Right lung (tissue), 5 donors: ENCODE data around the gene MPZL1. TPM values are rescaled to one million over a fixed set of nuclear protein-coding genes. Genes with fewer than 3 reads are reported as not detected.
A peak's percentile ranks its signal among the peaks of the same experiment; 100 is the strongest.

Experiments
- DNase-seq, 2 donors: peaks; one replicate each; pipeline ENCODE4 v3.0.0-alpha.2; 2013
- polyA plus RNA-seq, 5 donors: library from polyadenylated mRNA; unstranded; fragments of 120-200 nt; gene quantifications; one replicate each; pipeline versions ENCODE4 v1.2.1 to v1.2.3, GENCODE V29; 2013; ENCODE audit warnings: inconsistent platforms in 1 of 5, low replicate concordance in 1 of 5; ENCODE audit not compliant: insufficient read length in 5 of 5, insufficient read depth in 1 of 5

MPZL1 gene
- polyA plus RNA-seq, 5 donors: 106 to 128 (median 118) TPM

- no peak for DNase-seq
Measured at GRCh38 chr1:167693425-167694045, 28.2 kb upstream of the MPZL1 start.

DNA sequence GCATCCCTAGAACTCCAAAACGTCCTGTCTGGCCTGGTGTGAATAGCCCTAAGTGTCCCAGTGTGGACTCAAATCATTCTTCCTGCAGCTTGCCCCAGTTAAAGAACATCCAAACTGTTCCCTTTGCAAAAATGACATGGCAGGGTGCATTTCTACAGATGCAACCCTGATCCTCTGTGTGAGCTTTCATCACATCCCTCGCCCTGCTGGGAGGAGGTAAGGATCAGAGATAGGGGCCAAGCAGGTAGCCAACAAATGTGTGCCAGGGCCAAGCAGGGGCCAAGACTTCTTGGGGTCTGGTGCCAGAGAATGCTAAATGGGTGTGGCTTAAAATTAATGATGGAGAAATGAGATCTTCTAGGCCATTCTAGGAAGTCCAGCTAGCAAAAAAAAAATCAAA is 27.1 kb upstream of the MPZL1 start:
- no peak for DNase-seq

DNA sequence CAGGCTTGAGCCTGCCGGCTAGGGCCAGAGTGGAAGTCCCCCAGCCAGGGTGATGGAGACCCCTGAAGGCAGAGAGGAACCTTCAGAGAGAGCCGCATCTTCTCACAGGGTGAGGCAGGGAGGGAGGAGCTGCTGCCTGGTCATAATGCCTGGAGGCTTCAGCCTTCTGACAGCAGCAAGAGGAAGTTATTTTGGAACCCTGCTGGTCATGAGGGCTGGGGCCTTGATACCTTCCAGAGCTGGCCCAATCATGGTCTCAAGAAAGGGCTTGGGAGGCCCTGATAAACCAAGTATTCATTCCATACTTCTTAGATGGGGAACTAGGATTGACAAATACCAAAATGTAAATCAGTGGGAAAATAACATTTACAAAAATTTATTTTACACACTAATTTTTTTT is 26.6 kb upstream of the MPZL1 start:
- DNase-seq: no peak

GRCh38 chr1:167695756-167696561 is 25.8 kb upstream of the MPZL1 start:
- DNase-seq: no peak

DNA sequence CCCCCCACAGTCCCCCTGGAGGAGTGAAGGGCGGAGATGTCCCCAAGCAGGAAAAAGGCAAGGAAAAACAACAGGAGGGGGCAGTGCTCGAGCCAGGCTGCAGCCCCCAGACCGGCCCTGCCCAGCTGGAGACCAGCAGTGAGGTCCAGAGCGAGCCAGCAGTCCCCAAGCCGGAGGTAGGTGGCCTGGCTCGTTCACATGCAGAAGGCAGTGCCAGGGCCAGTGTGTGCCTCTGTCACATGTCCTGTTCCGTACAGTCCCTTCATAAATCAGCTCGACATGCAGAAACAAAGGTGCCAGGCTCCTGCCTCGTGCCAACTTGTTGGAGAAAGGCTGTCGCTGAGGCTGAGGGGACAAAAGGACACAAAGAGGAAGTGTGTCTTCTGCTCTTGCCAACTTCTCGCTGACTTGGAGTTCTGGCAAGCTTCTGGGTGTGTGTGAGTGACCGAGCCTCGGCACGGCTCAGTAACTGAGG is 24.1 kb upstream of the MPZL1 start:
- DNase-seq: no peak

GRCh38 chr1:167698313-167698712 is 23.5 kb upstream of the MPZL1 start:
- DNase-seq: no peak

DNA sequence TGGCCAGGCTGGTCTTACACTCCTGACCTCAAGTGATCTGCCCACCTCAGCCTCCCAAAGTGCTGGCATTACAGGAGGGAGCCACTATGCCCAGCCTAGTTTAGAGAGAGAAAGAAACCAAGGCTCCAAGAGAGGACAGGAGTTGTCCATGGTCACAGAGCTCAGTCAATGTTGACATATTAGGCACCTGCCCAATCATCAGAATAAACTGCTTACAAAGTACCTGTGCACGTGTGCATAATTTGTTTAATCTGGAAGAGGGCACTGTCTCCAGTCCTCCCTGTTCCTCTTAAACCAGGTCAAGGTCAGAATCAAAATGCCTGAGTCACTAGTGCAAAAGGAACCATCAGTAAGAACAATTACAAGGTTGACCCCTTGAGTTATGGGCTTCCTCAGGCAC is 20.3 kb upstream of the MPZL1 start:
- no peak for DNase-seq

- DNase-seq: no peak
Measured at GRCh38 chr1:167703557-167703956, 18.2 kb upstream of the MPZL1 start.

DNA sequence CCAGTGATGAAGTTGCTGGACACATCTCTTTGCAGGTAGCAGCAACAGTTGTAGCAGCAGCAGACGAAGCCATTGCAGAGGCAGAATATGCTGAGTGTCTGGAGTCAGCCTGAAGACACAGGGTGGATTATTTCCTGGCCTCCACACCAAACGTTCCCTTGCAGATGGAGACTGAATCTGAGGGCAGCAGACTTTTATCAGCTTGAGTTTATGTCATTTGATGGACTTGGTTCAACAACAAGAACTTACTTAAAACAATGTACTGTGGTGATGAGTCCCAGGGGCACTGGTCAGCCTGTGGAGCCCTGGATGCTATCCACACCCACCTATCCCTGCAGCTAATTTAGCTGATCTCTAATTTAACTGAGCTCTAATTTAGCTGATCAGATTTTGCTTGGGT is 17.1 kb upstream of the MPZL1 start:
- no peak for DNase-seq

DNA sequence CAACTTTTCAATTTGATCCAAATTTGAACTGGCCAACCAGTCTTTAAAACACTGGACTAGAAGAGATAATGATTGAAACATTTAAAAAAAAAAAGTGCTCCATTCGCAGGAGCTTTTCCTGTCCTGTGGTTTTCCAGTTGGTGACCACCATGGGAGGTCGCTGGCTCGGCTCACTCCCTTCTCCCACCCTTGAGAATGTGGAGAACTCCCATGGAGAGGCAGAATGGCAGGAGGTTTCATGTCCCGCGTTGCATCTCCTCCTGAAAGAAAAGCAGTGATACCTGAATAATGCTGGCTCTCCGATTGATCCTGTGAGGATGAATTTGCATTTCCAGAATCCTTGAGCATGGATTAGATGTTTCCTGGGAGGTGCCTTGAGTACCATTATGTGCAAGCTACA is 16.5 kb upstream of the MPZL1 start:
- DNase-seq: no peak

- DNase-seq: no peak
Measured at GRCh38 chr1:167706363-167706762, 15.4 kb upstream of the MPZL1 start.

DNA sequence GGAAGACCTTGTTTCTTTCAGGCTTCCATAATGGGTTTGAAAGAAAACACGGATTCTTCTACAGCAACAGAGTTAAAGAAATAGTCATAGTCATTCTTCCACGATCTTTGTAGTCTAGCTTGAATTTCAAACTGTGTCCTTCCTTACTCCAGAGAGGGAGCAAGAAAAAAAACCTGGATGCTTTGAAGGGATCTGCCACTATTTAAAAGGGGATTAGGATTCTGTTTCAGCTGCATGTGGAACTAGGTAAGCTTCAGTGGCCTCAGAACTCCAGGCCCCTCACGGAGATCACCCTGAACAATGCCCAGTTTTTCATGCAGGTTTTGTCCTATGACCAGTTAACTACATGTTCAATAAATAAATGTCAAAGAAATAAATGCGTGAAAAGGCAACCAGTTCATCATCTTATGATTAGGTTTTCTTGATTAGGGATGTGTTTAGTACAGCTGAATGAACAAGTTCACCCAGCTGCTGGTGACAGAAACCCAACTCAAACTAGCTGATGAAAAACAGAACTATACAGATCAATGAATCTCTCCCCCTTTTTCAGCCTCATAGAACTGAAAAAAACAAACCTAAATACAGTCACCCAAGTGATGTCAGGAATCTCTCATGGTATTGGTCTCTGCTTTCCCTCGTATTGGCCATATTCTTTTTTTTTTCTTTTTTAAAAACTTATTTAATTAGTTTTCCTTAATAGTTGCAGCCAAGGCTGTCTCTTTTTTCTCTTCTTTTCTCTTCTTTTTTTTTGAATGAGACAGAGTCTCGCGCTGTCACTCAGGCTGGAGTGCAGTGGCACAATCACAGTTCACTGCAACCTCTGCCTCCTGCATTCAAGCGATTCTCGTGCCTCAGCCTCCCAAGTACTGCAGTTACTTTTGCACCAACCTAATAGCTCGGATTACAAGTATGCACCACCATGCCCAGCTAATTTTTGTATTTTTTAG is 14.6 kb upstream of the MPZL1 start:
- DNase-seq: no peak

GRCh38 chr1:167707942-167708341 is 13.8 kb upstream of the MPZL1 start:
- no peak for DNase-seq

GRCh38 chr1:167708940-167709389 is 12.8 kb upstream of the MPZL1 start:
- no peak for DNase-seq

- no peak for DNase-seq
Measured at GRCh38 chr1:167710836-167711235, 10.9 kb upstream of the MPZL1 start.

- no peak for DNase-seq
Measured at GRCh38 chr1:167711797-167712196, 10.0 kb upstream of the MPZL1 start.

DNA sequence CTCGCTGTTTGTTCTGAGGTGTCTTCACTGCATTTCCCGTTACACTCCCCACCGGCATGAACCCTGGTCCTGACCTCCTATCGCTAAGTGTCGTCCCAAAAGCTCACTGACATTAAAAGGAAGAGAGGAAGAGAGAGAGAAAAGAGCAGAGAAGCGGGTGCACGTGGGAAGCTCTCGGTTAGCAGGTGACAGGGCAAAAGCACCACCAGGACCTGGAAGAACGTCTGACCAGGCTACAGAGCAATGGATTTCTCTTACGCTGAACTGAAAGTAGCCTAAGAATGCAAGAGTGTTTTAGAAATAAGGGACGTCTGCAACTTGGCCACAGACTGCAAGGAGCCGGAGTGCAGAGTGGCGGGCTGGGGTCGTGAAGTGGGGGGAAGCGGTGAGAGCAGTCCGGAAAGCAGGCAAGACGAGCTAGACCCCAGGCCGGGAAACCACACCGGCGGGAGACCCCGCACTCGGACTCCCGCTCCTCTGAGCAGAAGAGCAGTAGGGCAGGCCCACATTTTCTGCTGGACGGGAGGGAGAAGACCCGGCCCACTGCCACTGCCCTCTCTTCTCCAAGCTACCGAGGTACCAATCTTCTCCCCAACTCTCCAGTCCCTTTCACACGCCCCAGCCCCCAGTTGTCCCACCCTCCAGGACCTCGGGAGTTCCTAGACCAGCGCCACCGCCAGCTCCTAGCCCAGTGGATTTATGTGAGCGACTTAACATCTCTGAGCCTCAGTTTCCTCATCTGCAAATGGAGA is 8.3 kb upstream of the MPZL1 start:
- peak; percentile 26 to 30 for DNase-seq

- no peak for DNase-seq
Measured at GRCh38 chr1:167714098-167714438, 7.7 kb upstream of the MPZL1 start.

- DNase-seq: peak; percentile 90 to 91
Measured at GRCh38 chr1:167714439-167715156, 7.2 kb upstream of the MPZL1 start.

DNA sequence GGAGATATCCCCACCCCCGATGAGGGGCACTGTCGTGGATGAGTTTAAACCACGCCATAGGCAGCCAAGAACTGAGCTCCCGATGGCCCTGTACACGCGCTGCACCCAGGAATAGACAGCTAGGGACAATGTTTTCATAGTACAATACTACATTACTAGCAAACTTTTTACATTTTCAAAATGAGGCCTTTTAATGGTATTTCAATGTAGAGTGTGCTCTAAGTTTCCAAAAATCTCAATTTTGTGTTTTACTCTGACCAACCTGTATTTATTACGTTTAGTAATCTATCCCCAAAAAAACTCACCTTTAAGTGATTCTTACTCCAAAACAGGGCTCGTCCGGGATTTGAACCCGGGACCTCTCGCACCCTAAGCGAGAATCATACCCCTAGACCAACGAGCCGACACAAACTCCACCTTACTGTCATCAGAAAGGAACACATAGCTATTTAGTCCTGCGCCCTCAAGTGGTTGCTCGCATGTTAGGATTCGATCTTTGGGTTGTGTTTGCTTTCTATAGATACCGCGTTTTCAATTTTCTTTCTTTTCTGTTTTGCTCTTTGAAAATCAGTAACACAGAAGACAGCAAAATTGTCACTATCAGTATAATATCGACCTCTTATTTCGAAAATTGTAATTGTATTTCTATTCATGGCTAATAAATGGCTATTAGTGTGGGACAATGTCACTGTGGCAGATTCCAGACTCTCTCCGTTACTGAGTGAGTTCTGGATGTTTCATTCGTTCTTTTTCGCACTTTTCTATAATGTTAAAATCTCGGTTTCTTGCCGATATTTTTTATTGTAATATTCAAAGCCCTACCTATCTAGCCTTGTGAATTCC is 6.4 kb upstream of the MPZL1 start:
- DNase-seq: peak; percentile 82 to 88
